WTC11 (cell line): Measurements from ENCODE around the gene C5AR1.

Source experiments
- ATF1 ChIP-seq: sonication (generic); formaldehyde crosslinking; IDR thresholded peaks from 2 replicates; pipeline ENCODE4 v1.8.1; 2023; ENCODE audit warnings: mild to moderate bottlenecking, moderate library complexity, missing genetic modification reagents
- CTCF ChIP-seq: fragments of 200-600 bp; IDR thresholded peaks from 2 replicates; pipeline ENCODE4 v1.8.0; 2022; ENCODE audit warnings: antibody characterized with exemption
- NR2C2 ChIP-seq: sonication (generic); formaldehyde crosslinking; IDR thresholded peaks from 2 replicates; pipeline ENCODE4 v1.8.0; 2022; ENCODE audit warnings: mild to moderate bottlenecking, missing genetic modification reagents
- OVOL2 ChIP-seq: fragments of 250-450 bp; sonication (Bioruptor Pico); IDR thresholded peaks from 2 replicates; pipeline ENCODE4 v1.9.0; 2021; ENCODE audit warnings: mild to moderate bottlenecking, borderline replicate concordance
- SP1 ChIP-seq: sonication (generic); formaldehyde crosslinking; conservative IDR thresholded peaks from 2 replicates; pipeline ENCODE4 v1.8.1; 2022; ENCODE audit warnings: missing genetic modification reagents
- ZNF121 ChIP-seq: sonication (generic); formaldehyde crosslinking; IDR thresholded peaks from 2 replicates; pipeline ENCODE4 v1.8.0; 2023; ENCODE audit warnings: missing genetic modification reagents
- ZNF512 ChIP-seq: sonication (generic); formaldehyde crosslinking; IDR thresholded peaks from 2 replicates; pipeline ENCODE4 v1.8.1; 2022; ENCODE audit warnings: missing genetic modification reagents, borderline replicate concordance
- ZNF532 ChIP-seq: fragments of 250-450 bp; sonication (Bioruptor Pico); IDR thresholded peaks from 2 replicates; pipeline ENCODE4 v1.9.0; 2021; ENCODE audit warnings: mild to moderate bottlenecking, borderline replicate concordance

- TF ChIP-seq SP1 (CRISPR knock-in tag) (no peak), ZNF121 (CRISPR knock-in tag) (no peak), CTCF (no peak), ZNF512 (CRISPR knock-in tag) (no peak), ATF1 (no peak), OVOL2 (CRISPR knock-in tag) (no peak), NR2C2 (CRISPR knock-in tag) (no peak), ZNF532 (CRISPR knock-in tag) (no peak)
Observed at GRCh38 chr19:47350630-47351029, 41.0 kb downstream of the C5AR1 start.
